Activated CD8-positive, alpha-beta memory T cell treated with anti-CD3 and anti-CD28 coated beads, Interleukin-2, amount 50 U/mL, for 24 hours (primary cell): ENCODE results near the gene FRMPD4.

Source experiments
- DNase-seq: peaks from one replicate; pipeline ENCODE4 v3.0.0-alpha.2; 2020; ENCODE audit errors: extremely low read depth

FRMPD4 gene

DNA sequence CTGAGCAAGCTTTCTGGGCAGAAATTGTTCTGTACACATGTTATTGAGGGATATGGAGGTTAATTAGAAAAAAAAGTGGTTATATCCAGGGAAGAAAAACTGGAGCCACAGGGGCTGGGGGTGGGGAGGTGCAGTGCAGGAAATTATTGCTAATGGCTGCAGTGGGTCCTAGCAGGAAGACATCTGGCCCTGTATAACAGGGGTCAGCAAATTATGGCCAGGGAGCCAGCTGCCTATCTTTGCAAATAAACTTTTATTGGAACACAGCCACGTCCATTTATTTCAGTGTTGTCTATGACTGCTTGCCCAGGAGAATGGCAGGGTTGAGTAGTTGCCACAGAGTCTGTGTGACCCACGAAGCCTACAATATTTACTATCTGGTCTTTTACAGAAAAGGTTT is 629.6 kb downstream of the FRMPD4 start:
- no peak for DNase-seq

GRCh38 chrX:12768491-12768890 is 630.2 kb downstream of the FRMPD4 start:
- DNase-seq = no peak

DNA sequence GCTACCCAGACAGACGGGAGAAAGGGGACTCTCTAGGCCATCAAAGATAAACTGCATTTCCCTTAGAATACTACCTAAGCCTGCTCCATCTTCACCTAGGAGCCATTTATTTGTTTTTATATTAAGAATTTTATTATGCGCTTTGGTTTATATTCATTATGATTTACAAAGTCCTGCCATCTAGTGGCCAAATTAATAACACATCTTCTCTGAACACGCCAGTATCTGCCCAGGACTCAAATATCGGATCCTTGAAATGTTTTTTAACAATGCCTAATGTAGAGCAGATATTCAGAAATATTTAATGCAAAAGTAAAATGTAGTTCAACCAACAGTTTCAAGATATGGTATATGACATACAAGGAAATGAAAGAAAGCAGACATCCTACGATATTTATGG is 632.2 kb downstream of the FRMPD4 start:
- DNase-seq = no peak

DNA sequence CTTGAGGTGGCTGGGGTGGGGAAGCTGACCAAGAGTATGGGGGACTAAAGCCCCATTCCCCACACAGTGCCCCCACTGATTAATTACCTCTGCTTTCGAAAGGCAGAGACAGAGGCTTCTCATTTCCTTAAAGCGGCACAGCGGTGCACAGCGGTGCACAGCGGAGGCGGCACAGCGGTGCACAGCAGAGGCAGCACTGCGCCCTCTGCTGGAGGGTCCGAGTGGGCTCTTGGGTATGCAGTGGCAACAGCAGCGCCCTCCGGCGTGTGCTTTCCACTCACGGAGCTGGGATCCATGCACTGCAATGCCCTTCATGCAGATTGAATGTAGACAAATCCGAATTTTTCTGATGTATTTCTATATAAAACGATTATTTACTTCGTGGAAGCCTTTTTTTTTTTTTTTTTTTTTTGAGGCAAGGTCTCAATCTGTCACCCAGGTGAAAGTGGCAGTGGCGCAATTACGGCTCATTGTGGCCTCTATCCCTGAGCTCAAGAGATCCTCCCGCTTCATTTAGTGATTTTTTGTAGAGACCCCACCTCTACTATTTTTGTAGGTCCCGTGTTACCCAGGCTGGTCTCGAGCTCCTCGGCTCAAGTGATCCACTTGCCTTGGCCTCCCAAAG is 633.3 kb downstream of the FRMPD4 start:
- DNase-seq = no peak
